Left forelimb (tissue), 1 donor: Measurements from ENCODE around the gene NAA40.

Experiments
- DNase-seq: peaks from one replicate; pipeline ENCODE4 v3.0.0-alpha.2; 2018; ENCODE audit warnings: low spot score

The NAA40 gene

GRCh38 chr11:63938479-63939396, at the start of gene NAA40:
Gene NAA40 (plus strand): TSS chr11:63939002. CDS start chr11:63939097, 95 bp downstream.
- peak; percentile 93 for DNase-seq

- no peak for DNase-seq
These were observed 49.5 kb upstream of the NAA40 start for GRCh38 chr11:63889344-63889743.

GRCh38 chr11:63890368-63890767, 48.4 kb upstream of the NAA40 start:
- no peak for DNase-seq

GRCh38 chr11:63892228-63892627, 46.6 kb upstream of the NAA40 start:
- no peak for DNase-seq

- no peak for DNase-seq
These were observed 45.4 kb upstream of the NAA40 start for GRCh38 chr11:63893355-63893754.

- no peak for DNase-seq
These were observed 42.7 kb upstream of the NAA40 start for GRCh38 chr11:63896071-63896470.

- no peak for DNase-seq
These were observed 41.2 kb upstream of the NAA40 start for GRCh38 chr11:63897459-63898146.

- no peak for DNase-seq
These were observed 37.1 kb upstream of the NAA40 start for GRCh38 chr11:63901660-63902059.

- DNase-seq = no peak
These were observed 34.9 kb upstream of the NAA40 start for GRCh38 chr11:63903884-63904283.

- no peak for DNase-seq
These were observed 34.1 kb upstream of the NAA40 start for GRCh38 chr11:63904743-63905142.

GRCh38 chr11:63905179-63905578, 33.6 kb upstream of the NAA40 start:
- no peak for DNase-seq

GRCh38 chr11:63906087-63906486, 32.7 kb upstream of the NAA40 start:
- no peak for DNase-seq

- no peak for DNase-seq
These were observed 32.2 kb upstream of the NAA40 start for GRCh38 chr11:63906585-63906984.

GRCh38 chr11:63907063-63907462, 31.7 kb upstream of the NAA40 start:
- DNase-seq = no peak

GRCh38 chr11:63907808-63908530, 30.8 kb upstream of the NAA40 start:
- no peak for DNase-seq

- DNase-seq = no peak
These were observed 30.0 kb upstream of the NAA40 start for GRCh38 chr11:63908631-63909401.

- DNase-seq = no peak
These were observed 29.0 kb upstream of the NAA40 start for GRCh38 chr11:63909591-63910506.

GRCh38 chr11:63910675-63911074, 28.1 kb upstream of the NAA40 start:
- no peak for DNase-seq

GRCh38 chr11:63911440-63911839, 27.4 kb upstream of the NAA40 start:
- no peak for DNase-seq

- DNase-seq = no peak
These were observed 26.9 kb upstream of the NAA40 start for GRCh38 chr11:63911876-63912275.

- no peak for DNase-seq
These were observed 26.1 kb upstream of the NAA40 start for GRCh38 chr11:63912678-63913077.
